Muscle layer of colon (tissue), 2 donors: ENCODE results near the gene HEMK1.

Experiments
- H3K27ac ChIP-seq: one replicate; pipeline ENCODE4 v1.7.0; 2013; ENCODE audit warnings: low read depth, mild to moderate bottlenecking, low read length, moderate library complexity
- H3K27me3 ChIP-seq, 2 donors: one replicate each; pipeline ENCODE4 v1.7.0; 2013; ENCODE audit warnings: low read length in 2 of 2, mild to moderate bottlenecking in 2 of 2; ENCODE audit not compliant: insufficient read depth in 2 of 2, control insufficient read depth in 1 of 2
- H3K36me3 ChIP-seq: one replicate; pipeline ENCODE4 v1.7.0; 2013; ENCODE audit warnings: mild to moderate bottlenecking, low read length; ENCODE audit not compliant: insufficient read depth
- H3K4me1 ChIP-seq: one replicate; pipeline ENCODE4 v1.7.0; 2013; ENCODE audit warnings: mild to moderate bottlenecking, low read length; ENCODE audit not compliant: insufficient read depth
- H3K4me3 ChIP-seq, 2 donors: one replicate each; pipeline ENCODE4 v1.7.0; 2013; ENCODE audit warnings: low read length in 2 of 2, low read depth in 1 of 2, mild to moderate bottlenecking in 1 of 2, moderate library complexity in 1 of 2
- H3K9ac ChIP-seq: one replicate; pipeline ENCODE4 v1.7.0; 2013; ENCODE audit warnings: low read length
- H3K9me3 ChIP-seq: one replicate; pipeline ENCODE4 v1.7.0; 2013; ENCODE audit warnings: mild to moderate bottlenecking, low read length
- donor health status: abdominal sarcoma.
- donor health status: Adenocarcinoma of cecum.

HEMK1 gene

DNA sequence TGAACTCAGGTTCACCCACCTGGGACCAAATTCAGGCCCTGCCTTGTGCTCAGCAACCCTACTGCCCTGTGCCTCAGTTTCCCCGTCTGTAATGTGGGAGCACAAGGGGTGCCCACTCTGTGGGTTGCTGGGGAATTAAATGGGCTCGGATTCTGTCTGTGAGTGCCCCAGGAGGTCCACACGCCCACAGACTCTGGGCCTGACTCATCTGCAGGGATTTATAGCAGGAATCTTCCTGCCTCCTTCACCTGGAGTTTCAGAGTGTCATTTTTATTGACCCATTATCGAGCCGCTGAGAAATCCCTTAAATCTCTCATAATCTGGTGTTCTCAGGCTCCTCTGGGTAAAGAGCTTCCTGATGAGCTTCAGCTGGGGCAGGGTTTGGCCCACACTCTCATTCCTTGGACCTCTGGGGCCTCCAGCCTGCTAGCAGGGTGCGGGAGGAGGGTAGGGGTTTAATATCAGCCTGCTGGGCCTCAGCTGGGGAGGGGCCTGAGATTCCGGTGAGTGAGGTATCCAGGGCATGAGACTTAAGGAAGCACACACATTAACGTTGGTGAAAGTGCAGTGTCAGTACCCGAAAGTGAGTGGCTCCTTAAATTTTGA is 18.2 kb upstream of the HEMK1 start:
- Histone ChIP-seq H3K9ac (no peak overlapping the region), H3K27me3 (no peaks in the 10 kb centered on the region), H3K9me3 (no peaks in the 10 kb centered on the region), H3K27ac (no peak overlapping the region), H3K4me3 (no peak overlapping the region), H3K4me1 (no peaks in the 10 kb centered on the region), H3K36me3 (no peaks in the 10 kb centered on the region)

DNA sequence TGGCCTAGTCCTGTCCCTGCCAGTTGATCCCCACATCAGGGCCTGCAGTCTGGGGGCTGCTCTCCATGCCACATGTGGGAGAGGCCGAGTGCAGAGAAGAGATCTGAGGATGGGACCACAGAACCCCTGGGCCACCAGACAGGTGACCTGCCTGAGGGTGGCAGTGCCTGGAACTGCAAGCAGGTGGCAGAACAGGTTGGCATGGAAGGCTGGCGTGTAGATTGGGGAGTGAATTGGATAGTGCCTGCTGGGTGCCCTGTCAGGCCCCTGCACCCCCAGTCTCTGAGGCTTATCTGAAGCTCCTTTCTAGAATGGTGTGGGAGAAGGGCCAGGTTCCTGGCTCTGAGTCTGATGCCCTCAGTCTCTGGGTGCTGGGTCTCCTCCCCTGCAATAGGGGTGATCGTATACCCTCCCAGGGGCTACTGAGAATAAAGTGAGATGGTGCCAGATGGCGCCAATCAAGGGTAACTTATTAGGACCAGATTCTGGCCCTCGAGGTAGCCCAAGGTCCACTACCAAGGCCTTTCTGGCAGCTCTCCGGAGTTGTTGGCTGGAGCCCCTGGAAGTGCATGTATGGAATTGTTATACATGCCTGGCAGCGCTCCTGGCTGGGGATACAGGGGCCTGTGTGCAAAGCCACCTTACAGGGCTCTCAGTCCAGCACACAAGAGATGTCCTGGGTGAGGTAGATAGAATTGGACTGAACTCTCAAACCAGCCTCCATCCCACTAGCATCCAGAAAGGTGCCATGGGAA is 17.5 kb upstream of the HEMK1 start:
- Histone ChIP-seq H3K27ac (no peak overlapping the region), H3K4me3 (no peak overlapping the region), H3K4me1 (no peaks in the 10 kb centered on the region), H3K9ac (no peak overlapping the region), H3K9me3 (no peaks in the 10 kb centered on the region), H3K27me3 (no peaks in the 10 kb centered on the region), H3K36me3 (no peaks in the 10 kb centered on the region)

DNA sequence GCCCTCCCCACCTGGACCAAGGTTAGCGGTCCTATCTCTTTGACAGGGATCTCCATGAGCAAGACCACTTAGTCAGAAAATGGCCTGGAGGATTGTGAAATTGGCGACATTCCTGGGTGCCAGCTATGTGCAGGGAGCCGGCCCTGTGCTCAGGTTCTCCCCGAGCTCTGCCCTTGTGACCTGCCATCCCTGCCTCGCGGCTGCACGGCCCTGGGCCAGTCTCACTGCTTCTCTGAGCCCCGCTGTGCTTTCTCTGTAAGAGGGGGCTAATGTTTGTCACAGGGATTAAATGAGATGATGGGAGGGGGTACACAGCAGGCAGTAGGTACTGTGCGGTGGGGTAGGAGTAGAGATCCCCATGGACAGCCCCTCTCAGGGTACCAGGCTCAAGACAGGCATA is 16.7 kb upstream of the HEMK1 start:
- no peaks in the 10 kb centered on the region for H3K27me3 ChIP-seq
- H3K9me3 ChIP-seq, result no peaks in the 10 kb centered on the region
- H3K4me1 ChIP-seq, result no peaks in the 10 kb centered on the region
- no peak overlapping the region for H3K9ac ChIP-seq
- H3K36me3 ChIP-seq, result no peaks in the 10 kb centered on the region
- no peak overlapping the region for H3K4me3 ChIP-seq
- no peak overlapping the region for H3K27ac ChIP-seq

DNA sequence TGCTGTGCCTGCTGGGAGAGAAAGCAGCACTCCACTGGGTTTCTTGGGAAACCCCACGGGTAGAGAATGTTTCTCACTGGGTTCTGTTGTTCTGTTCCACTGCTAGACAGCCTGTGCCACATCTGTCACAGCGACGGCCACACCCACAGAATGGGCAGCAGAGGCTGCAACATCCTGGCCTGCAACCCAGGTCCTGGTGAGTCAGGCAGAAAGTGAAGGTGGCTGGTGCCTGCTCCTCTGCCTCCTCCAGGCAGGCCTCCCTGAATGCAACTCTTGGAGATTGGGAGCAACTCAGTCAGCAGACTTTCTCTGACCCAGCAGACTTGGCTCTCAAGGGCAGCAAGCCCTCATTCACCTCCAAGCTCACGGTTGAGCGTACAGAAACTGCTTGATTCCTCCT is 14.8 kb upstream of the HEMK1 start:
- Histone ChIP-seq H3K4me1 (no peaks in the 10 kb centered on the region), H3K9ac (no peak overlapping the region), H3K27ac (no peak overlapping the region), H3K27me3 (no peaks in the 10 kb centered on the region), H3K9me3 (no peaks in the 10 kb centered on the region), H3K4me3 (no peak overlapping the region), H3K36me3 (no peaks in the 10 kb centered on the region)

DNA sequence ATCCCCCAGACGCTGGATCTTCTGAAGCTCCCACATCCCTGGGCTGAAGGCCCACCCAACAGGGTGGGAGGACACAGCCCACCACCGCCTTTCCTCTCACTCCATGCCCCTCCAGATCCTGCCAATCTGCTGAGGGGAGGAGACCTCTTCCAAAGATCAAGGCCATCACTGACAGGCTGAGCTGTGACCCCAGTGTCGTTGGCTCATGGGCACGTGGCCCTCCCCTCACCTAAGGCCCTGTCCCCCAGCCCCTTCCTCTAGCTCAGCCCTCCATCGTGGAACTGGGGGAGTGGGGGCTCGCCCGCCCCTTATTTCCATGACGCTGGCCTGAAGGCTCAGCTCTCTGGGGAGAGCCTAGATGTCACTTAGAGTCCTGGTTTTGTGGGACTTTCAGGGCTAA is 12.2 kb upstream of the HEMK1 start:
- H3K36me3 ChIP-seq, result no peaks in the 10 kb centered on the region
- H3K4me1 ChIP-seq, result no peaks in the 10 kb centered on the region
- no peak overlapping the region for H3K4me3 ChIP-seq
- no peak overlapping the region for H3K27ac ChIP-seq
- H3K9ac ChIP-seq, result no peak overlapping the region
- no peaks in the 10 kb centered on the region for H3K9me3 ChIP-seq
- H3K27me3 ChIP-seq, result no peaks in the 10 kb centered on the region

DNA sequence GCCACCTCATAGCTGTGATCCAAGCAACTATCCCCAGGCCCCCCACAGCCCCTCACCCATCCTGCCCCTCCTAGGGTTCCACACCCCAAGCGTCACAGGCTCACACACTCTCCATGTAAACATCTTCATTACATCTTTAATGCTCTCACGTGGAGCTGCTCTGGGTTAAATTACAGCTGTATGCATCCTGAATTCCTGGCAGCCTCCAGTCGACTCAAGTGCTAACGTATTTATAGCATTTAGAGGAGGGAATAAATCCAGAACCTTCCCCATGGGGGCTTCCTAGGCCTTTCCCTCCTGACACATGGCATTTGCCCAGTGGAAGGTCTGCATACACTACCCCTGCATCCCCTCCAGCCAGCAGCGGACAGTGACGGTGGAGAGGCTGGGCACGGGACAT is 11.4 kb upstream of the HEMK1 start:
- Histone ChIP-seq H3K27me3 (no peaks in the 10 kb centered on the region), H3K27ac (no peak overlapping the region), H3K9ac (no peak overlapping the region), H3K9me3 (no peaks in the 10 kb centered on the region), H3K36me3 (no peaks in the 10 kb centered on the region), H3K4me1 (no peaks in the 10 kb centered on the region), H3K4me3 (no peak overlapping the region)

DNA sequence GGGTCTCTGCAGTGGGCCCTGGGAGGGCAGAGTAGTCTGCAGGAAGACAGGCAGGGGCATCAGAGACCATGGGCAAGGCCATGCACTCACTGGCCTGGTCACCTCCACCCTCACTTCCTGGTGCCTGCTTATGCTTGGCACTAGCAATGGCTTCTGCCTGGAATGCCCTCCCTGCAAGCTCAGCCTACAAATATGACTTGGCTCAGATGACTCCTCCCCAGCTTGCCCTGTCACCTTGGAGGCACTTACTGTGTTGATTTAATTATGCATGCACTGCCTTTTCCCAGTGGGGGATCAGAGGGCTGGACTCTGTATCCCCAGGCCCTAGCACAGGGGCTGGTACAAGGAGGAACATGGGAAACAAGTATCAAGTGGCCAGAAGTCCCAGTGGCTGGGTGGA is 9.6 kb upstream of the HEMK1 start:
- H3K36me3 ChIP-seq, result no peaks in the 10 kb centered on the region
- no peak overlapping the region for H3K9ac ChIP-seq
- no peak overlapping the region for H3K27ac ChIP-seq
- no peak overlapping the region for H3K4me3 ChIP-seq
- no peaks in the 10 kb centered on the region for H3K27me3 ChIP-seq
- no peaks in the 10 kb centered on the region for H3K4me1 ChIP-seq
- H3K9me3 ChIP-seq, result no peaks in the 10 kb centered on the region

DNA sequence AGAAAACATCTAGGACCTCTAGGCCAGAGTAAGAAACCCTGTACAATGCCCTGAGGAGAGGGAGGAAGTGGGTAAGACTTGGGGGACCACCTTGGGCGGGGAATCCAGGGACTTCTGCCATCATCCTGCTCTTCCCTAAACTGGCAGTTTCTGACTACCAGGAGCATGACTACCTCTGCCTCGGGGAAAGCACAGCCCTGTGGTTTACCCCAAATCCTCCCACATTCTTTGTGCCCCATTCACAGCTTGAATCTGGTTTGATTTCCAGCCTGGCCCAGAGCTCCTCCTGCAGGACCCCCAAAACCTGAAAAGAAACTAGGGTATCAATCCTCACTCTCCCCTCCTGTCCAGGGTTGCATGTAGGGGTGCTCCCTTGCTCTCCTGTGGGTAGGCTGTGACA is 6.5 kb upstream of the HEMK1 start:
- Histone ChIP-seq H3K36me3 (no peaks in the 10 kb centered on the region), H3K27ac (no peak overlapping the region), H3K4me1 (peaks cover 14% of the 10 kb centered on the region), H3K9me3 (no peaks in the 10 kb centered on the region), H3K4me3 (no peak overlapping the region), H3K27me3 (no peaks in the 10 kb centered on the region), H3K9ac (no peak overlapping the region)

DNA sequence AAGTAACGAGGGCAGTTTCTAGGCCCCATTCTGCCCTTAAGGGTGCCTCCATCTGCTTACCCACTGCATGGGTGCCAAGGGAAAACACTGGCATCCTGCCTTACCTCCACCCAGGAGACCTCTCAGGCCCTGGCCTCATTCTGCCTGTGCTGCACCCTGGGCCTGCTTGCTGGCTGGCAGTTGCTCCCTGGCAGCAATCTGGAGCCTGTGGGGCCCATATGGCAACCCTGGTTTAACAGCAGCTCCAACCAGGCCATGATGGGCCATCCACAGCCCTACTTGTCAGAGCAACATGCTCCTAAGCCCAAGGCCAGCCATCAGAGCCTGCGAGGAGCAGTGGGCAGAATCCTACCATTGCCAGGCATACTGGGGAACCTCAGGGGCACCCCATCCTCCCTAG is 5.5 kb upstream of the HEMK1 start:
- Histone ChIP-seq H3K9ac (no peak overlapping the region), H3K36me3 (no peaks in the 10 kb centered on the region), H3K4me3 (no peak overlapping the region), H3K27ac (no peak overlapping the region), H3K9me3 (no peaks in the 10 kb centered on the region), H3K4me1 (peaks cover 20% of the 10 kb centered on the region), H3K27me3 (no peaks in the 10 kb centered on the region)

DNA sequence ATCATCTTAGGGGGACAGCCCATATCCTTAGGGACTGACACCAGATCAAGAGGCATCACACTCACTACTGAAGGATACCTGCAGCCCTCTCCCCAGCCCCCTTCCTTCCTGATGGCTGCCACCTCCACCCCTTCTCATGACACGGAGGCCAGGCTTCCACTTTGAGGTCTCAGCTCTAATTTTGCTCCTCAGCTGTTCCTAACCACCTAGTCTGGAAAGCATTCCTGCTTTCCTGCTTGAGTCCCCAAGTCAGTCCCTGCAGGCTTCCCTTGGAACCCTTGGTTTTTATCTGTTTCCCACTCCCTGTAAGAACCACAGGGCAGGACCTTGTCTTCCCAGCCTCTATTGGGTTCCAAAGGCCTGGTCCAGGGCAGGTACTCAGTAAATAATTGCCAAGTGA is 5.0 kb upstream of the HEMK1 start:
- H3K36me3 ChIP-seq, result no peaks in the 10 kb centered on the region
- H3K27me3 ChIP-seq, result no peaks in the 10 kb centered on the region
- no peak overlapping the region for H3K4me3 ChIP-seq
- H3K9me3 ChIP-seq, result no peaks in the 10 kb centered on the region
- no peak overlapping the region for H3K9ac ChIP-seq
- H3K4me1 ChIP-seq, result peaks cover 20% of the 10 kb centered on the region
- no peak overlapping the region for H3K27ac ChIP-seq

DNA sequence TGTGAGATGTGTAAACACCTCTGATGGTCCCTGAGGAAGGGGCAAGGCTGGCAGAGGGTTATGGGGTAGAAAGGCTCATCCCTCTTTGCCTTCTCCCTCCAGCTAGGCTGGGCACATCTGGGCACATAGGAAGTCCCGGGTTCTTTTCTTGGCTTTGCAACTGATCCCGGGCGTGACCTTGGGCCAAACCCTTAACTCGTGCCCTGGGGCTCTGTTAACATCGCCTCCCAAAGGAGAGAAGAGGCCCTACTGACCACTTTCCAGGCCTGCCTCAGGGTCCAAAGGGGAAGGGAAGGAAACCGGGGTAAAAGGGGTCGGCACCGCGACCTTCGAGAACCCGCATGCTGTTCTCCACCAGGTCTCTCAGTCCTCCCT is 2.3 kb upstream of the HEMK1 start:
- no peaks in the 10 kb centered on the region for H3K9me3 ChIP-seq
- H3K4me1 ChIP-seq, result peaks cover 30% of the 10 kb centered on the region
- no peaks in the 10 kb centered on the region for H3K27me3 ChIP-seq
- peak overlapping the region; percentile 50 for H3K9ac ChIP-seq
- no peaks in the 10 kb centered on the region for H3K36me3 ChIP-seq
- H3K27ac ChIP-seq, result peak overlapping the region; percentile 88
- H3K4me3 ChIP-seq, result peak overlapping the region; percentile 85 to 96
